HG02588 (cell line): ENCODE data around the gene ST13.
"Not testable (repeated sequence)": the region's sequence is repeated elsewhere in the genome, so short reads cannot be mapped to it uniquely, and the experiment has no call there.

ENCODE experiments used
- ATAC-seq: cut with Tn5 transposase; IDR thresholded peaks from one replicate; pipeline ENCODE4 v1.9.1; 2021; ENCODE audit warnings: mild to moderate bottlenecking, moderate library complexity; ENCODE audit not compliant: unreplicated experiment

Gene ST13

DNA sequence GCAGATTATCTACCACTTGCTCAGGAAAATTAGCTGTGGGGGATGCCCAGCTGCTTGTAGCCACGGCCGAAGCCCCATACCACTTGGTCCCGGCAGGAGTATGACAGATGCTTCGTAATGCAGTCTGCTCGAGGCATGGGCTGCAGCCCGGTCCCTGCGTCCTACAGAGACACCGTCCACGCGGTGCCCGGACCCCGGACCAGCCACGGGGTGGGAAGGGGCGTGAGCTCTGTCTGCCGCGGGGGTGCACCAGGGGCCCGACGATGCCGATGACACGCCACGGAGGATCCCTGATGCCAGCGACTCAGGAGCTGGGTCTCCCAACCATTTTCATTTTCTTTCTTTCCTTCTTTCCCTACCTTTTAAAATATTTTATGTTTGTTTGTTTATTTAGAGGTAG, 67.3 kb downstream of the ST13 start:
- no peak for ATAC-seq

GRCh38 chr22:40782521-40782920, 73.9 kb downstream of the ST13 start:
- ATAC-seq: no peak

GRCh38 chr22:40781749-40782148, 74.7 kb downstream of the ST13 start:
- not testable (repeated sequence) for ATAC-seq
